HCT116 (cell line): ENCODE data around the gene TPSD1. TPM values are rescaled to one million over a fixed set of nuclear protein-coding genes. Genes with fewer than 3 reads are reported as not detected.

Source experiments
- ATAC-seq: fragments of 200-7000 bp; cut with Tn5 transposase; 2 replicates; pipeline ENCODE4 v1.9.1; 2020; ENCODE audit warnings: mild to moderate bottlenecking, moderate library complexity
- BruUV-seq: library from RNA; stranded (reverse); fragments of 400-500 nt; replicated peaks from 2 replicates; lab custom pipeline; 2021; lab: Mats Ljungman, UMichigan
- CTCF ChIA-PET: fragments of 300-600 bp; sonication (Branson Sonifier 250); formaldehyde crosslinking; loops from one replicate; lab custom pipeline; 2021; ENCODE audit warnings: antibody characterized with exemption; lab: Charles Lee
- POLR2A ChIA-PET: fragments of 300-600, 350-600 bp; sonication (Branson Sonifier 250); formaldehyde crosslinking; loops from one replicate; lab custom pipeline; 2021; ENCODE audit warnings: antibody characterized with exemption; lab: Charles Lee
- RAD21 ChIA-PET, 2 experiments: fragments of 300-600 bp; sonication (Branson Sonifier 250); formaldehyde crosslinking; loops; one replicate each; lab custom pipeline; 2023; ENCODE audit warnings: low total read pairs in 2 of 2; ENCODE audit not compliant: uncharacterized antibody in 2 of 2, unreplicated experiment in 2 of 2, low non-redundant PET in 1 of 2; lab: Charles Lee
- DNase-seq: peaks from one replicate; pipeline ENCODE4 v3.0.0-alpha.2; 2010; ENCODE audit warnings: low read depth, low spot score
- H2AFZ ChIP-seq: fragments of 200-600 bp; shearing (Covaris generic), sonication (generic); 2 replicates; pipeline ENCODE4 v1.6.1; 2017; ENCODE audit warnings: low read depth, mixed run types, mixed read lengths, antibody characterized with exemption, low read length; ENCODE audit not compliant: poor library complexity, severe bottlenecking
- H3K27ac ChIP-seq: 2 replicates; pipeline ENCODE4 v1.5.1; 2012; ENCODE audit warnings: low read depth, low read length
- H3K27me3 ChIP-seq: fragments of 200-600 bp; sonication (generic); 2 replicates; pipeline ENCODE4 v1.6.1; 2016; ENCODE audit warnings: mixed run types, low read length, mixed read lengths; ENCODE audit not compliant: insufficient read depth
- H3K36me3 ChIP-seq, 2 experiments: fragments of 200-500 bp in 1 of 2; fragments of 200-600 bp in 1 of 2; sonication (Bioruptor generic) in 1 of 2; sonication (generic) in 1 of 2; 2 replicates each; pipeline versions ENCODE4 v1.5.1 to v1.6.1; 2014 to 2016; ENCODE audit warnings: low read length in 2 of 2, inconsistent platforms in 1 of 2, mixed read lengths in 1 of 2, mixed run types in 1 of 2; ENCODE audit not compliant: insufficient read depth in 2 of 2, control insufficient read depth in 1 of 2
- H3K4me1 ChIP-seq, 2 experiments: fragments of 200-600 bp in 1 of 2; sonication (generic) in 1 of 2; 2 replicates each; pipeline versions ENCODE4 v1.5.1 to v1.6.1; 2012 to 2017; ENCODE audit warnings: low read length in 2 of 2, inconsistent platforms in 1 of 2, mild to moderate bottlenecking in 1 of 2, mixed read lengths in 1 of 2, mixed run types in 1 of 2, moderate library complexity in 1 of 2; ENCODE audit not compliant: insufficient read depth in 2 of 2, control insufficient read depth in 1 of 2
- H3K4me2 ChIP-seq: fragments of 200-600 bp; sonication (generic); 2 replicates; pipeline ENCODE4 v1.6.1; 2017; ENCODE audit warnings: mixed run types, low read length, mixed read lengths
- H3K4me3 ChIP-seq, 2 experiments: fragments of 200-600 bp in 1 of 2; sonication (generic) in 1 of 2; replicated peaks in 1 of 2; 2 replicates each; pipeline ENCODE4 v1.5.1; 2011 to 2016; ENCODE audit warnings: low read length in 2 of 2, control low read depth in 1 of 2, low read depth in 1 of 2, mild to moderate bottlenecking in 1 of 2, mixed read lengths in 1 of 2, mixed run types in 1 of 2
- H3K79me2 ChIP-seq: fragments of 200-600 bp; sonication (generic); 2 replicates; pipeline ENCODE4 v1.6.1; 2017; ENCODE audit warnings: mild to moderate bottlenecking, mixed run types, low read length, moderate library complexity, mixed read lengths; ENCODE audit not compliant: insufficient read depth
- H3K9ac ChIP-seq: fragments of 200-600 bp; sonication (generic); 2 replicates; pipeline ENCODE4 v1.6.1; 2016; ENCODE audit warnings: low read length, mixed read lengths
- H3K9me2 ChIP-seq: fragments of 200-600 bp; sonication (generic), shearing (Covaris generic); 2 replicates; pipeline ENCODE4 v1.6.1; 2017; ENCODE audit warnings: mixed run types, mild to moderate bottlenecking, moderate library complexity; ENCODE audit not compliant: insufficient read depth
- H3K9me3 ChIP-seq, 2 experiments: fragments of 200-500 bp in 1 of 2; fragments of 200-600 bp in 1 of 2; sonication (Bioruptor generic) in 1 of 2; sonication (generic) in 1 of 2; 2 replicates each; pipeline ENCODE4 v1.6.1; 2014 to 2017; ENCODE audit warnings: low read length in 2 of 2, mixed read lengths in 2 of 2, inconsistent platforms in 1 of 2, low read depth in 1 of 2, mild to moderate bottlenecking in 1 of 2, mixed run types in 1 of 2, moderate library complexity in 1 of 2; ENCODE audit not compliant: control insufficient read depth in 1 of 2, insufficient read depth in 1 of 2
- H4K20me1 ChIP-seq: fragments of 200-600 bp; sonication (generic), shearing (Covaris generic); 2 replicates; pipeline ENCODE4 v1.6.1; 2017; ENCODE audit warnings: mixed run types, mild to moderate bottlenecking, moderate library complexity; ENCODE audit not compliant: insufficient read depth
- CBX3 ChIP-seq: IDR thresholded peaks from 2 replicates; pipeline ENCODE4 v1.6.1; 2012; ENCODE audit warnings: low read depth
- CEBPB ChIP-seq: IDR thresholded peaks from 2 replicates; pipeline ENCODE4 v1.6.1; 2012; ENCODE audit warnings: low read depth
- CTCF ChIP-seq, 3 experiments: fragments of 200-600 bp in 1 of 3; sonication (generic) in 1 of 3; IDR thresholded peaks in 2 of 3; conservative IDR thresholded peaks in 1 of 3; 2 replicates each; pipeline ENCODE4 v1.5.1; 2012 to 2017; ENCODE audit warnings: low read depth in 2 of 3, low read length in 2 of 3, antibody characterized with exemption in 1 of 3, borderline replicate concordance in 1 of 3, control low read depth in 1 of 3, mild to moderate bottlenecking in 1 of 3, mixed read lengths in 1 of 3, mixed run types in 1 of 3, moderate library complexity in 1 of 3; ENCODE audit not compliant: insufficient read depth in 1 of 3
- EGR1 ChIP-seq: IDR thresholded peaks from 2 replicates; pipeline ENCODE4 v1.6.1; 2012; ENCODE audit warnings: low read depth
- ELF1 ChIP-seq: IDR thresholded peaks from 2 replicates; pipeline ENCODE4 v1.6.1; 2012; ENCODE audit warnings: low read depth, borderline replicate concordance
- EZH2 ChIP-seq: fragments of 200-600 bp; sonication (generic); IDR thresholded peaks from 2 replicates; pipeline ENCODE4 v1.6.1; 2017; ENCODE audit warnings: antibody characterized with exemption, mixed run types
- EZH2phosphoT487 ChIP-seq: fragments of 200-600 bp; IDR thresholded peaks from 2 replicates; pipeline ENCODE4 v1.6.1; 2018; ENCODE audit warnings: antibody characterized with exemption, borderline replicate concordance
- FOSL1 ChIP-seq: IDR thresholded peaks from 2 replicates; pipeline ENCODE4 v1.6.1; 2012; ENCODE audit warnings: low read depth
- JUND ChIP-seq: IDR thresholded peaks from 2 replicates; pipeline ENCODE4 v1.6.1; 2012
- POLR2A ChIP-seq: IDR thresholded peaks from 2 replicates; pipeline ENCODE4 v1.7.0; 2011; ENCODE audit warnings: borderline replicate concordance; ENCODE audit not compliant: insufficient read depth, insufficient read length; ENCODE audit errors: extremely low read depth
- RAD21 ChIP-seq: IDR thresholded peaks from 2 replicates; pipeline ENCODE4 v1.6.1; 2012; ENCODE audit warnings: low read depth, mild to moderate bottlenecking
- SIN3A ChIP-seq: IDR thresholded peaks from 2 replicates; pipeline ENCODE4 v1.6.1; 2012; ENCODE audit warnings: low read depth
- SP1 ChIP-seq: IDR thresholded peaks from 2 replicates; pipeline ENCODE4 v1.6.1; 2012; ENCODE audit warnings: low read depth
- SRF ChIP-seq: IDR thresholded peaks from 2 replicates; pipeline ENCODE4 v1.6.1; 2012; ENCODE audit warnings: low read depth
- TCF7L2 ChIP-seq: IDR thresholded peaks from 2 replicates; pipeline ENCODE4 v1.7.0; 2011; ENCODE audit warnings: borderline replicate concordance, inconsistent platforms; ENCODE audit not compliant: insufficient read depth, insufficient read length; ENCODE audit errors: extremely low read depth
- ZNF274 ChIP-seq: fragments of 200-500 bp; sonication (Bioruptor generic); IDR thresholded peaks from 2 replicates; pipeline ENCODE4 v1.6.1; 2014; ENCODE audit warnings: mild to moderate bottlenecking, low read depth, low read length, inconsistent platforms
- intact Hi-C: fragments of 100-400 bp; cut with micrococcal nuclease; formaldehyde crosslinking; loops from 2 replicates; pipeline ENCODE4 v1.10.0; 2022
- total RNA-seq: library from RNA; stranded (reverse); gene quantifications from one replicate; pipeline ENCODE4 v1.2.1, GENCODE V29; 2021; ENCODE audit not compliant: unreplicated experiment
- TF ChIP-seq, protein P1 (sequence below): IDR thresholded peaks from 2 replicates; pipeline ENCODE4 v1.6.1; 2012
- TF ChIP-seq, protein P2 (sequence below): IDR thresholded peaks from 2 replicates; pipeline ENCODE4 v1.6.1; 2011; ENCODE audit warnings: mild to moderate bottlenecking, low read length, moderate library complexity; ENCODE audit not compliant: insufficient replicate concordance; ENCODE audit errors: extremely low read depth

TPSD1 gene
- total RNA-seq, 1 experiment from 2014 or later: not detected

- no peak overlapping the region for H3K9ac ChIP-seq
- no peak for DNase-seq
- H3K36me3 ChIP-seq: no peaks in the 10 kb centered on the region
- no peaks in the 10 kb centered on the region for H3K27me3 ChIP-seq
- H3K4me1 ChIP-seq: no peaks in the 10 kb centered on the region; a peak in 1 of 4 replicates
- CTCF ChIA-PET: no interaction called here
- no peaks in the 10 kb centered on the region for H3K9me3 ChIP-seq
- no peak overlapping the region for H2AFZ ChIP-seq
- intact Hi-C loops: no loop called here
- POLR2A ChIA-PET: no interaction called here
- H3K79me2 ChIP-seq: no peaks in the 10 kb centered on the region
- no peak overlapping the region for H3K4me2 ChIP-seq
- no peak for TF ChIP-seq CTCF (IDR thresholded peaks at IDR 0.05 in 2 of 3, conservative IDR thresholded peaks at IDR 0.05 in 1 of 3; ENCODE audit: borderline replicate concordance in 1 of 3, insufficient read depth in 1 of 3, low read depth in 2 of 3, low read length in 2 of 3)
- no peak for TF ChIP-seq JUND
- no peak for TF ChIP-seq FOSL1
- no peak for TF ChIP-seq CEBPB
- TF ChIP-seq, protein P1, sequence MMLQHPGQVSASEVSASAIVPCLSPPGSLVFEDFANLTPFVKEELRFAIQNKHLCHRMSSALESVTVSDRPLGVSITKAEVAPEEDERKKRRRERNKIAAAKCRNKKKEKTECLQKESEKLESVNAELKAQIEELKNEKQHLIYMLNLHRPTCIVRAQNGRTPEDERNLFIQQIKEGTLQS: no peak
- TF ChIP-seq RAD21: no peak
- TF ChIP-seq EZH2: no peak
- no peak for TF ChIP-seq SIN3A
- no peak for TF ChIP-seq CBX3
- no peak for TF ChIP-seq POLR2A
- TF ChIP-seq ELF1: no peak
- TF ChIP-seq SRF: no peak
- TF ChIP-seq ZNF274: no peak
- TF ChIP-seq TCF7L2: no peak
- TF ChIP-seq EGR1: no peak
- TF ChIP-seq, protein P2, sequence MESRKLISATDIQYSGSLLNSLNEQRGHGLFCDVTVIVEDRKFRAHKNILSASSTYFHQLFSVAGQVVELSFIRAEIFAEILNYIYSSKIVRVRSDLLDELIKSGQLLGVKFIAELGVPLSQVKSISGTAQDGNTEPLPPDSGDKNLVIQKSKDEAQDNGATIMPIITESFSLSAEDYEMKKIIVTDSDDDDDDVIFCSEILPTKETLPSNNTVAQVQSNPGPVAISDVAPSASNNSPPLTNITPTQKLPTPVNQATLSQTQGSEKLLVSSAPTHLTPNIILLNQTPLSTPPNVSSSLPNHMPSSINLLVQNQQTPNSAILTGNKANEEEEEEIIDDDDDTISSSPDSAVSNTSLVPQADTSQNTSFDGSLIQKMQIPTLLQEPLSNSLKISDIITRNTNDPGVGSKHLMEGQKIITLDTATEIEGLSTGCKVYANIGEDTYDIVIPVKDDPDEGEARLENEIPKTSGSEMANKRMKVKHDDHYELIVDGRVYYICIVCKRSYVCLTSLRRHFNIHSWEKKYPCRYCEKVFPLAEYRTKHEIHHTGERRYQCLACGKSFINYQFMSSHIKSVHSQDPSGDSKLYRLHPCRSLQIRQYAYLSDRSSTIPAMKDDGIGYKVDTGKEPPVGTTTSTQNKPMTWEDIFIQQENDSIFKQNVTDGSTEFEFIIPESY: no peak
- TF ChIP-seq EZH2phosphoT487: no peak
- TF ChIP-seq SP1: no peak
- H4K20me1 ChIP-seq: no peaks in the 10 kb centered on the region
- H3K4me3 ChIP-seq: no peak overlapping the region
- ATAC-seq: no peak
- no peaks in the 10 kb centered on the region for H3K9me2 ChIP-seq
- no TSS peak for BruUV-seq
- no peak overlapping the region for H3K27ac ChIP-seq
- RAD21 ChIA-PET: no interaction called here
These were observed 21.3 kb downstream of the TPSD1 start for GRCh38 chr16:1277151-1277598.
